ENCODE measurements around the gene OLFM1.

OLFM1 gene

DNA sequence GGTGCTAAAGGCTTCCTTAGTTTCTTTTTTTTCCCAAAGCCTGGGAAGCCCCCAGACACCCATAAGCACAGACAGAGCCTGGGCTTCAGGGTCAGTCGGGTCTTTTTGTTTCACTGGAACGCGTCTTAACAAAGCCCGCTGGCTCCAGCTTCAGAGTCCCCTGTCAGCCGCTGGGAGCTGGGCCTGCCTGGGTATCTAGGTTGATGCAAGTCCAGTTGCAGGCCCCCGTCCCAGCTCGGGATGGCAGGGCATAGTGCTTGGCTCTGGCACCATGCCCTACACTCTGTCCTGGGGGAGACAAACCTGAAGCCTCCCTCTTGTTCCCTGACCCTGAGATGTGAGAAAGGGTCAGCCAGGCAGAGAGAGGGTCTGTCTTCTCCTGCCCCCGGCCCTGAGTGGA lies 14.5 kb downstream of the OLFM1 start:
- TF ChIP-seq FOXM1 (IDR thresholded peaks at IDR 0.05; ENCODE audit: borderline replicate concordance, low read depth), result no peak
- no peak for TF ChIP-seq NFIC (IDR thresholded peaks at IDR 0.05)
- no peak for TF ChIP-seq RAD21 (IDR thresholded peaks at IDR 0.05; ENCODE audit: low read depth)
- no peak for TF ChIP-seq MAX (IDR thresholded peaks at IDR 0.05)

- no peak for TF ChIP-seq EGR1 (IDR thresholded peaks at IDR 0.05)
- no peak for TF ChIP-seq CEBPB (IDR thresholded peaks at IDR 0.05)
- no peak for TF ChIP-seq FOXM1 (IDR thresholded peaks at IDR 0.05; ENCODE audit: borderline replicate concordance, low read depth)
Measured at GRCh38 chr9:135102331-135102730, 14.9 kb downstream of the OLFM1 start.

GRCh38 chr9:135103001-135103446 lies 15.6 kb downstream of the OLFM1 start:
- TF ChIP-seq EGR1 (IDR thresholded peaks at IDR 0.05) (no peak), TAF1 (IDR thresholded peaks at IDR 0.05; ENCODE audit: low read depth) (no peak), ZBTB7A (IDR thresholded peaks at IDR 0.05; ENCODE audit: low read depth) (no peak)

GRCh38 chr9:135103931-135104639 lies 16.6 kb downstream of the OLFM1 start:
- TF ChIP-seq CREB1 (IDR thresholded peaks at IDR 0.05; ENCODE audit: low read depth) (no peak), REST (IDR thresholded peaks at IDR 0.05; ENCODE audit: low read depth) (no peak)

- TF ChIP-seq EGR1 (IDR thresholded peaks at IDR 0.05), result no peak
- TF ChIP-seq CREB1 (IDR thresholded peaks at IDR 0.05; ENCODE audit: low read depth), result no peak
- no peak for TF ChIP-seq EP300 (IDR thresholded peaks at IDR 0.05; ENCODE audit: borderline replicate concordance)
- no peak for TF ChIP-seq MAX (IDR thresholded peaks at IDR 0.05)
- TF ChIP-seq YY1 (IDR thresholded peaks at IDR 0.05; ENCODE audit: low read depth), result no peak
- TF ChIP-seq TEAD4 (IDR thresholded peaks at IDR 0.05), result no peak
- no peak for TF ChIP-seq NFIC (IDR thresholded peaks at IDR 0.05)
- TF ChIP-seq TCF12 (IDR thresholded peaks at IDR 0.05; ENCODE audit: low read depth), result no peak
- no peak for TF ChIP-seq CEBPB (IDR thresholded peaks at IDR 0.05)
- TF ChIP-seq REST (IDR thresholded peaks at IDR 0.05; ENCODE audit: low read depth), result no peak
- no peak for TF ChIP-seq ZBTB7A (IDR thresholded peaks at IDR 0.05; ENCODE audit: low read depth)
- no peak for TF ChIP-seq FOXM1 (IDR thresholded peaks at IDR 0.05; ENCODE audit: borderline replicate concordance, low read depth)
- no peak for TF ChIP-seq RAD21 (IDR thresholded peaks at IDR 0.05; ENCODE audit: low read depth)
- TF ChIP-seq TAF1 (IDR thresholded peaks at IDR 0.05; ENCODE audit: low read depth), result no peak
- TF ChIP-seq, protein P1, sequence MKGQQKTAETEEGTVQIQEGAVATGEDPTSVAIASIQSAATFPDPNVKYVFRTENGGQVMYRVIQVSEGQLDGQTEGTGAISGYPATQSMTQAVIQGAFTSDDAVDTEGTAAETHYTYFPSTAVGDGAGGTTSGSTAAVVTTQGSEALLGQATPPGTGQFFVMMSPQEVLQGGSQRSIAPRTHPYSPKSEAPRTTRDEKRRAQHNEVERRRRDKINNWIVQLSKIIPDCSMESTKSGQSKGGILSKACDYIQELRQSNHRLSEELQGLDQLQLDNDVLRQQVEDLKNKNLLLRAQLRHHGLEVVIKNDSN (IDR thresholded peaks at IDR 0.05), result no peak
Measured at GRCh38 chr9:135104761-135105160, 17.3 kb downstream of the OLFM1 start.

- no peak for TF ChIP-seq YY1 (IDR thresholded peaks at IDR 0.05; ENCODE audit: low read depth)
- TF ChIP-seq, protein P1 (IDR thresholded peaks at IDR 0.05), result no peak
- TF ChIP-seq NFIC (IDR thresholded peaks at IDR 0.05), result no peak
- no peak for TF ChIP-seq TCF12 (IDR thresholded peaks at IDR 0.05; ENCODE audit: low read depth)
- TF ChIP-seq TEAD4 (IDR thresholded peaks at IDR 0.05), result no peak
- TF ChIP-seq MAX (IDR thresholded peaks at IDR 0.05), result no peak
- no peak for TF ChIP-seq REST (IDR thresholded peaks at IDR 0.05; ENCODE audit: low read depth)
- no peak for TF ChIP-seq ZBTB7A (IDR thresholded peaks at IDR 0.05; ENCODE audit: low read depth)
- TF ChIP-seq FOXM1 (IDR thresholded peaks at IDR 0.05; ENCODE audit: borderline replicate concordance, low read depth), result no peak
- TF ChIP-seq RAD21 (IDR thresholded peaks at IDR 0.05; ENCODE audit: low read depth), result no peak
- no peak for TF ChIP-seq CREB1 (IDR thresholded peaks at IDR 0.05; ENCODE audit: low read depth)
- TF ChIP-seq TAF1 (IDR thresholded peaks at IDR 0.05; ENCODE audit: low read depth), result no peak
- TF ChIP-seq EP300 (IDR thresholded peaks at IDR 0.05; ENCODE audit: borderline replicate concordance), result no peak
- TF ChIP-seq EGR1 (IDR thresholded peaks at IDR 0.05), result no peak
- TF ChIP-seq CEBPB (IDR thresholded peaks at IDR 0.05), result no peak
Measured at GRCh38 chr9:135105211-135105745, 17.8 kb downstream of the OLFM1 start.

Measured in Ishikawa (cell line).